Measurements from ENCODE around the gene ZNF883. TPM values are rescaled to one million over a fixed set of nuclear protein-coding genes. Genes with fewer than 3 reads are reported as not detected.

The ZNF883 gene
- total RNA-seq, 2 experiments from 2014 or later, result 1.1 to 1.5 TPM

Other genes with a start within 250 kb of the ZNF883 start
- gene SLC46A2, start 121.3 kb downstream of the ZNF883 start, total RNA-seq, result not detected
- 1 to 10 TPM; 1.8 to 2.6 TPM for gene ZFP37, start 44.5 kb upstream of the ZNF883 start, total RNA-seq
- gene SLC31A2, start 138.8 kb upstream of the ZNF883 start, total RNA-seq, result 1 to 10 TPM; 3.4 to 4.7 TPM
- 10 to 100 TPM; 37.4 to 40.7 TPM for gene FKBP15, start 209.1 kb upstream of the ZNF883 start, total RNA-seq
- 1 to 10 TPM; 8.8 to 9.3 TPM for gene SLC31A1, start 209.4 kb upstream of the ZNF883 start, total RNA-seq

Data from activated naive CD8-positive, alpha-beta T cell treated with anti-CD3 and anti-CD28 coated beads, Interleukin-2, amount 10 ng/mL, durations not matched to agents 7 days and 5 days (primary cell).